Measurements from ENCODE around the gene MED8. TPM values are rescaled to one million over a fixed set of nuclear protein-coding genes. Genes with fewer than 3 reads are reported as not detected.
A peak's percentile ranks its signal among the peaks of the same experiment; 100 is the strongest.

Gene MED8, protein sequence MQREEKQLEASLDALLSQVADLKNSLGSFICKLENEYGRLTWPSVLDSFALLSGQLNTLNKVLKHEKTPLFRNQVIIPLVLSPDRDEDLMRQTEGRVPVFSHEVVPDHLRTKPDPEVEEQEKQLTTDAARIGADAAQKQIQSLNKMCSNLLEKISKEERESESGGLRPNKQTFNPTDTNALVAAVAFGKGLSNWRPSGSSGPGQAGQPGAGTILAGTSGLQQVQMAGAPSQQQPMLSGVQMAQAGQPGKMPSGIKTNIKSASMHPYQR
- total RNA-seq (2014; rRNA removed; shearing (Covaris generic)) = 37.6 and 41.2 TPM in 2 replicates

DNA sequence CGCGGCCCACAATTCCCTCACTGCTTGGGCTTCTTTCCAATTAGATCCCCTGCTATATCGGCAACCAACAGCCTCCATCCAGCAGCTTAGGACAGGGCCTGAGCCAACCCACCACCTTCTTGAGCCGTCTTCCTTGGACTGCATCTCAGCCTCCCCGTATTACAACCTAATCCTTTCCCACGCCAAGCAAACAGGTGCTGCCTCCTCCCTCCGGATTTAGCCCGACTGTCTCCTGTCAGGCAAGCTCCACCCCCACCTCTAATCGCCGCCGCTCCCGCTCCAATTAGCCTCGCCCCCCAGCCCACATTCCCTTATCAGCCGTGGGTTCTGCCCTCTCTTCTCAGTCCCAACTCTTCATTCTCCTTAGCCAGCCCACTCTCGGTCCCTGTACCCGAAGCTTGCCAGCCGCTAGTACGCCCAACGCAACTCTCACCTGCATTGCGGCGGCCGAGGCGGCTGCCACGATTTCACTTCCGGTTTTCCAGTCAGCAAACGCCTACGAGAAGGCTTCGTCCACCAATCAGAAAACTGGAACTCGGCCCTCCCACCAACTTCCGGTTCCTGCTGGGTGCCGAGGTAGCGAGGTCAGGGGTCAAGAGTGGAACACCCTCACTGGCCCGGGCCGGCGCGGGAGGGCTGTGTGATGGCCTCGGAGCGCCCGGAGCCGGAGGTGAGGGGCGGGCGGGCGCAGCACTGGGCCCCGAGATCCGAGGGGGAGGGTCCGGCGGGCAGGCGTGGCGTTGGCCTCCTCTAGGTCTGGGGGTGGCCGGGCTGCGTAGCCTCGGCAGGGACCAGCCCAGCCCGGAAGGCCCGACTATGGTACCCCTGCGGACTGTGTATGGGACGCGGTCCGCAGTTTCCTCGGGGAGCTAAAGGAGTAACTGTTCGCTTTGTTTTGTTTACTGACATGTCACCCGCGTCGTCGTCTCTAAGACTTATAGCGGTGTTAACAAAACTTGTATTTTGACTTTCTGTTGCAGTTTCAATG lies at the start of gene MED8, which contains the start of gene SZT2:
TSS of gene MED8 (minus strand) at position 475 of the 988 bp plus-strand sequence. CDS start at position 439, 36 bp downstream.
TSS of gene SZT2 (plus strand) at position 574 of the 988 bp plus-strand sequence. CDS start at position 644, 70 bp downstream.
- H3K36me3 ChIP-seq (replicated peaks; ENCODE audit: control insufficient read depth, insufficient read depth, low read length) = peaks cover 27% of the 10 kb centered on the region
- peak within 1 kb of the TSS; percentile 81 for H3K4me3 ChIP-seq (ENCODE audit: insufficient read depth, low read depth, low read length)
- peak; percentile 98 for DNase-seq

DNA sequence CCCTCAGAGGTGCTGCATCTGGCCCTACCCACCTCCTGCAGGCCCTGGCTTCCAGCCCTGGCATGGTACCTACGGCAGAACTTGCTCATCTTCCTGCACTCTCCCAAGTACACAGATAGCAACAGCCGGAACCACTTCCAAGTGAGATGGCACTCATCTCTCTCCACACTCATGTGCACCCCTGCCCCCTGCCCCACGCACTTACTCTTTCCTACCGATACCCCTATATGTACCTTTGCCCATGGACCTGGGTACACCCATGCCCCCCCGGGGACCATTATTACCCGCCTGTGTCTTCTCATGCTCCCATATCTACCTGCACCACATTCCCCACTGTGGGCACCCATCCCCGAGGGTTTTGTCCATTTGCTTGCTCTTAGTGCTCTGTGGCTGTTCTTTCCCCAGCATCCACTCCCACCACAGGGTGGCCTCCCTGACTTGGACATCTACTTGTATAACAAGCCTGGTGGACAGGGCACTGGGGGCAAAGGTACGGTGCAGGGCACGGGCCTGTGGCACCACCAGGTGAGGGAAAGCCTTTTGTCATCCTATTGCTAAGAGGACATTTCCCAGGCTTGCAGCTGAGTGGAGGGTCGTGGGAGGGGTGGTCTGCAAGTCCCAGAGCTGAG lies 49.5 kb upstream of the MED8 start:
- peaks cover 14% of the 10 kb centered on the region for H3K36me3 ChIP-seq (replicated peaks; ENCODE audit: control insufficient read depth, insufficient read depth, low read length)
- DNase-seq = peak; percentile 20
- H3K27me3 ChIP-seq (ENCODE audit: control insufficient read depth, insufficient read depth, low read length) = no peaks in the 10 kb centered on the region
- no peak overlapping the region for H3K4me3 ChIP-seq (ENCODE audit: insufficient read depth, low read depth, low read length)

More for the DNA sequence above, at the start of gene MED8, which contains the start of gene SZT2:
- H3K27me3 ChIP-seq (ENCODE audit: control insufficient read depth, insufficient read depth, low read length) = no peaks in the 10 kb centered on the region

DNA sequence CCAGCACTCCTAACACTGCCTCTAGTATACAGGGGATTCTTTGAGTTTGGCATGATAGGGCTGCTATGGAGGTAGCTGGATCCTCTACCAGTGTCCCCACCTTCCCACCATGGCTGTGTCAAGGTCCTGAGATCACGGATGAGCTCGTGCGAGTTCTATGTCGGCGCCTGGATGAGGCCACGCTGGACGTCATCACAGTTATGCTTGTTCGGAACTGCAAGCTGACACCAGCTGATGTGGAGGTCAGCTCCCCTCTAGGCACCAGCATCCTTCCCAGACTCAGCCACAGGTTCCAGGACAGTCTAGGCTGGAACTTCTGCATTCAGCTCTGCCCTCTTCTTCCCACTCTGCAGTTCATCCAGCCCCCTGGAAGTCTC lies 49.0 kb upstream of the MED8 start:
- Histone ChIP-seq H3K27me3 (ENCODE audit: control insufficient read depth, insufficient read depth, low read length) (no peaks in the 10 kb centered on the region), H3K36me3 (replicated peaks; ENCODE audit: control insufficient read depth, insufficient read depth, low read length) (peaks cover 16% of the 10 kb centered on the region), H3K4me3 (ENCODE audit: insufficient read depth, low read depth, low read length) (no peak overlapping the region)
- no peak for DNase-seq

DNA sequence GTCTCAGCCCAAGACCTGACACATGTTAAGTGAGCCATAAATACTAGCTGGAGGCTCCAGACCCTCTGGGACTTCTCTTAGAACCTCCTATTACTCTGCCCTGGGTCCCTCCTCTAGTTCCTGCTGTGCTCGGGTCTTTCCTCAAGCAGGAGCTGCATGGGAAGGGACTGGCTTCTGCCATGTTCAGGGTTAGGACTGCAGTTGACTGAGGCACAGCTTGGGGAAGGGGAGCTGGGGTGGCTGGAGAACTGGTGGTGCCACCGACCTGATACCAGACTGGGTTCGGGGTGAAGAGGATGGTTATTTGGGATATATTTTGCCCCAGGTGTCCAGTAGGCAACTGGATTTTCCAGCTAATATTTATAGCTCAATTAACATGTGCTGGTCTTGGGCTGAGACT lies 48.4 kb upstream of the MED8 start:
- H3K27me3 ChIP-seq (ENCODE audit: control insufficient read depth, insufficient read depth, low read length) = no peaks in the 10 kb centered on the region
- H3K36me3 ChIP-seq (replicated peaks; ENCODE audit: control insufficient read depth, insufficient read depth, low read length) = peaks cover 16% of the 10 kb centered on the region
- DNase-seq = no peak
- no peak overlapping the region for H3K4me3 ChIP-seq (ENCODE audit: insufficient read depth, low read depth, low read length)

DNA sequence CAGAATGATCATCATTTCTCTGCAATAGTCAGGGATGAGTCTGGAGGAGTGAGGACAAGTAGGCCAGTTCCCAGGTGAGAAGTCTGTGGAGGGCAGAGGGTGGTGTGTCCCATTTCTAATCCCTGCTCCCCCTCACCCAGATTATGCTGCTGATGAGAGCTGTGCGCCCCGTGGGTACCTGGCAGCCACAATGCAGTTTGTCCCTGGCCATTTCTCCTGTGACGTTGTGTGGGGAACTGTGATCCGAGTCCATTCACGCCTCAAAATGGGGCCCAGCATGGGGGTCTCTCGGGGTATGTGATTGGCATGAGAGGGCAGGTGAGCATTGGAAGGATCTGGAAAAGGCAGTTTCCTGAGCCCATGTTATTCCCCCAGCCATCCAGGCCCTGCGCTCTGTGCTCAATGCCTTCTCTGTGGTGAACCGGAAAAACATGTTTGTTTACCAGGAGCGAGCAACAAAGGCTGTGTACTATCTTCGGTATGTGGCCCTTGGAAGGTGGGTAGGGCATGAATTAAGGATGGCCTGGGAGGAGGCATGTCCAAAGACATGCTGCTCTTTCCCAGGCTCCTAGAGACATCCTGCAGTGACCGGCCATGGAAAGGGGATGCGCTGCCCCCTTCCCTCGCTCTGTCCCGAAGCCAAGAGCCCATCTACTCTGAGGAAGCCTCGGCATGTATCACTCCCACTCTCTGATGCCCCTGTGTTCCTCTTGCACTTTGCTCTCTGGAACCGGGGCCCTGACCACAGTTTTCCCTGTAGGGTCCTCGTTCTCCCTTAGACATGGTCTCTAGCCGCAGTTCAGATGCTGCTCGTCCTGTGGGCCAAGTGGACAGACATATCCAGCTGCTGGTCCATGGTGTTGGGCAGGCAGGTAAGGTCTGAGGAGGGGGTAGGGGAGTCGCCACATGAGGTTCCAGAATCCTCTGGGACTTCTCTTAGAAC lies 47.7 kb upstream of the MED8 start:
- DNase-seq = peak; percentile 16
- no peak overlapping the region for H3K4me3 ChIP-seq (ENCODE audit: insufficient read depth, low read depth, low read length)
- no peaks in the 10 kb centered on the region for H3K27me3 ChIP-seq (ENCODE audit: control insufficient read depth, insufficient read depth, low read length)
- H3K36me3 ChIP-seq (replicated peaks; ENCODE audit: control insufficient read depth, insufficient read depth, low read length) = peaks cover 15% of the 10 kb centered on the region

DNA sequence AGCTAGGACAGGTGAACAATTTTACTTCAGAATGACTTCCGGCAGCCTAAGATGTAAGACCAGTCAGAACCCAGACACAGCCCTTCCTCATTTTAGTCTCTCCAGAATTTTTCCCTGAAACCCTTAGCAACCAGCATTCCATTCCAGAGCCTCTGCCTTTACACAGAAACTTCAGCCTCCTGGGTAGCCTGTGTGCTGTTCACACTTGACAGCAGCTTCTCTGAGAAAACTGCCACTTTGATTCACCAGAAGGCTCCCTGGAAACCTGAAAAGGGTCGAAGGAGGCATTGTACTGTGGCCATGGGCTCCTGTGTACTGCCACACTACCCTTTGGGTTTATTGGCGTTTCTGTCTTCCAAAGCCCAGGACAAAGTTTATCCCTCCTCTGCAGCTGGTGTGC lies 46.8 kb upstream of the MED8 start:
- Histone ChIP-seq H3K36me3 (replicated peaks; ENCODE audit: control insufficient read depth, insufficient read depth, low read length) (peaks cover 19% of the 10 kb centered on the region), H3K27me3 (ENCODE audit: control insufficient read depth, insufficient read depth, low read length) (no peaks in the 10 kb centered on the region), H3K4me3 (ENCODE audit: insufficient read depth, low read depth, low read length) (no peak overlapping the region)
- no peak for DNase-seq

DNA sequence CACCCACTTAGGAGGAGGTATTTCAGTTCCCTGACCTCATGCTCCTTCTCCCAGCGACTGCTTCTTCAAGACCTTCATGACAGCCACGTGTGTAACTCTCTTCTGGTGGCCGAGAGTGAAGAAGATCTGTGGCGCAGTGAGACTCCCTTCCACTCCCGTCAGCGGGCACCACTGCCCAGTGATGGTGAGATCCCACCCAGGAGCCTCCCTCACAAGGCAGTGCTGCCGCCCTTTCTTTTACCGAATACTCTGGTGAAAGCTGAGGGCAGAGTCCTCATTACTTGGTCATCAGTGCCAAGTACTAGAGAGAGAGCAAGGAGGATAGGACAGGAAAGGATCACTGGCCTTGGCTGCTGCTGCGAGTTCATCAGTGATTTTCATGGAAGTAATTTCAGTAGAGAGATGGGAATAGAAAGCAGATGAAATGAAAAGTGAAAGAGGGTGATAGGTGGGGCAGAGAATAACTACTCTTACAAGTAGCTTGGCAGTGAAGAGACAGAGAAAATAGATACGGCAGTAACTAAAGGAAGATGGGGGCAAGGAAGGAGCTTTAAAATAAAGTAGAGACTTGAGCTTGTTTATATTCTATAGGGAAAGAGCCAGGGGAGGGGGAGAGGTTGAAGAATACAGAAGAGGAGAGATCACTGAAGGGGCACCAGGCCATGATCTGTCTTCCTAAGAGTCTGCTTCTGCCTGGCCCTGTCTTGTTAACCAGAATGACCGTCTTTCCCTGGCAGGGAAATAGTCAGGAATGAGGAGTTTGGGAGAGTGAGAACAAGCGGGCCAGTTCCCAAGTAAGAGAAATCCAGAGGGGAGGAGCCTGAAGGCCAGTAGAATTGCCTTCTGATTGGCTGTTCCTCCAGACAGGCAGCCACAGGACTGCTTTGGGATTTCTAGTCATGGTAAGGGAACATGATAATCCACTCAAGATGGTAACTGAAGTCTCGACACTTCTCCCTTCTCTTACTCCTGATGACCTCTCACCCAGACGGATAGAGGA lies 45.8 kb upstream of the MED8 start:
- Histone ChIP-seq H3K36me3 (replicated peaks; ENCODE audit: control insufficient read depth, insufficient read depth, low read length) (peaks cover 24% of the 10 kb centered on the region), H3K4me3 (ENCODE audit: insufficient read depth, low read depth, low read length) (no peak overlapping the region), H3K27me3 (ENCODE audit: control insufficient read depth, insufficient read depth, low read length) (no peaks in the 10 kb centered on the region)
- peak; percentile 76 for DNase-seq

DNA sequence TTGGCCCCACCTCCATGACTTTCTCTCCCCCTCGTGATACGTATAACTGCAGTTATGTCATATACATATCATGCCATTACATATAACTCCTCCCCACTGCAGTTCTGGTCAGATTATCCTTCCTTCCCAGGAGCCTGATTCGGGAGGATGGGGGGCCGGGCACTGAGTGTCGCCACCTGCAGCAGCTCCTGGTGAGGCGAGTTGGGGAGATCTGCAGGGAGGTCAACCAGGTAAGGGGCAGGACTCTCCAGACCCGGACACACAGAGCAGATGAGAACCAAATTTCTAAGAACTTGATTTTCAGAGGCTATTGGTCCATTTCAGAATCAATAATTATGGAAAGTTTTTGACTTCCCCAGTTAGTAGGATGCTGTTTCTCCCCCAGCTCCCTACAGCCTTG lies 44.7 kb upstream of the MED8 start:
- Histone ChIP-seq H3K4me3 (ENCODE audit: insufficient read depth, low read depth, low read length) (no peak overlapping the region), H3K27me3 (ENCODE audit: control insufficient read depth, insufficient read depth, low read length) (no peaks in the 10 kb centered on the region), H3K36me3 (replicated peaks; ENCODE audit: control insufficient read depth, insufficient read depth, low read length) (peaks cover 22% of the 10 kb centered on the region)
- peak; percentile 12 for DNase-seq

DNA sequence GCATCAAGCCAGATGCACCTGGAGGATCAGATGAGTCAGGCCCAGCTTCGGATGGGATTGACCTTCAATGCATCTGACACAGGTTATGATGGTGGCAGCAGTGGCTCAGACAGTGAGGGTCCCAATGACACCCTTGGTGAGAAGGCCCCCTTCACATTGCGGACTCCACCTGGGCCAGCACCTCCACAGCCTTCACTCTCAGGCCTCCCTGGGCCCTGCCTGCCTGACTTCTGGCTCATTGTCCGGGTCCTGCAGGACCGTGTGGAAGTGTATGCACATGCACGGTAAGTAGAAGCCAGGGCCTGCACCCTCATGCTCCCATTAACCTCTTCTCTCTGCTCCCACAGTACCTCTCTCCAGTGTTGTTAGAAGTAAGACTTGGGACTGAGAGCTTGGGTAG lies 43.3 kb upstream of the MED8 start:
- peaks cover 23% of the 10 kb centered on the region for H3K36me3 ChIP-seq (replicated peaks; ENCODE audit: control insufficient read depth, insufficient read depth, low read length)
- H3K27me3 ChIP-seq (ENCODE audit: control insufficient read depth, insufficient read depth, low read length) = no peaks in the 10 kb centered on the region
- peak; percentile 22 for DNase-seq
- H3K4me3 ChIP-seq (ENCODE audit: insufficient read depth, low read depth, low read length) = no peak overlapping the region

DNA sequence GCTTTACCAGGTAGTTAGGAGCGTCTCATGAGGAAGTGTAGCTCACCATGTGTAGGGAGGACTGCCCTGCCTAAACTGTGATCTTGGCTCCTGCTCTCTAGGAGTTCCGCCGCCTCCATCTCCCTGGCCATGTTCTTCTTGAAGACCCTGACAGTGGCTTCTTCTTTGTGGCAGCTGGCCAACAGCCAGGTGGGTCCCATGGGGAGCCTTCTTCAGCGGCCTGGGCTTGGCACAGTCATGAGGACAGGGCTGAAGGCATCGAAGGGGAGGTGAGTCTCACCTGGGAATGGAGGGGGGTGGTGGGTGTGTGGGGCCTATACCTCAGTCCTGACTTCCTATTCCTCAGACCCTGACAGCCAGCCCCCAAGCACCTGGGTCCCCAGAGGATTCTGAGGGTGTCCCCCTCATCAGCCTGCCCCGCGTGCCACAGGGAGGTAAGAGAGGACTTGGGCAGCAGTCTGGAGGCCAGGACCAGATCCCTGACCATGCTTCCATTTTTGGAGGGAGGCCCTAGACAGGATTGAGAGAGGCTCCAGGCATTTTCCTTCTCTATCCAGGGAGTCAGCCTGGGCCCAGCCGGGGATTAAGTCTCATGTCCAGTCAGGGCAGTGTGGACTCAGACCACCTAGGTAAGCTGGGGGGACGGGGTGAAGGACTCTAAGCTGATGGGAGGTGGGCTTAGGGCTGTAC lies 42.7 kb upstream of the MED8 start:
- no peaks in the 10 kb centered on the region for H3K27me3 ChIP-seq (ENCODE audit: control insufficient read depth, insufficient read depth, low read length)
- no peak overlapping the region for H3K4me3 ChIP-seq (ENCODE audit: insufficient read depth, low read depth, low read length)
- H3K36me3 ChIP-seq (replicated peaks; ENCODE audit: control insufficient read depth, insufficient read depth, low read length) = peaks cover 29% of the 10 kb centered on the region
- peak; percentile 19 for DNase-seq

DNA sequence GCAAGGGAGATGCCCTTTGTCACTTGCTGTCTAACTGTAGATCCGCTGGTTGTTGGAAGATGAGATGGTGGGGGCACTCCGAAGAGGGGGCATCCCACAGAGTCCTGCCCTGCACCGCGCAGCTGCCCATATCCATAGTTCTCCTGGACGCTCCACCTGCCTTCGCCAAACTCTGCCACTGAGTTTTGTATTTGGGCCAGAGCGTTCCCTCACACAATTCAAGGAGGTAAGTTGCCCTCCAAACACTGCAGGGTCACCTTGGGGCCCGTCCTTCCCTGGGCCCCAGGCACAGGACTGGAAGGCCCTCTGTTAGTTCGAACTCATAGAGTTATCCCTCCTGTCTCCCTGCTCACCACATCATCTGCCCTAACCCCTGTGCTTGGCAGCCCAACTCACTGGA lies 42.1 kb upstream of the MED8 start:
- Histone ChIP-seq H3K27me3 (ENCODE audit: control insufficient read depth, insufficient read depth, low read length) (no peaks in the 10 kb centered on the region), H3K4me3 (ENCODE audit: insufficient read depth, low read depth, low read length) (no peak overlapping the region), H3K36me3 (replicated peaks; ENCODE audit: control insufficient read depth, insufficient read depth, low read length) (peaks cover 29% of the 10 kb centered on the region)
- no peak for DNase-seq

DNA sequence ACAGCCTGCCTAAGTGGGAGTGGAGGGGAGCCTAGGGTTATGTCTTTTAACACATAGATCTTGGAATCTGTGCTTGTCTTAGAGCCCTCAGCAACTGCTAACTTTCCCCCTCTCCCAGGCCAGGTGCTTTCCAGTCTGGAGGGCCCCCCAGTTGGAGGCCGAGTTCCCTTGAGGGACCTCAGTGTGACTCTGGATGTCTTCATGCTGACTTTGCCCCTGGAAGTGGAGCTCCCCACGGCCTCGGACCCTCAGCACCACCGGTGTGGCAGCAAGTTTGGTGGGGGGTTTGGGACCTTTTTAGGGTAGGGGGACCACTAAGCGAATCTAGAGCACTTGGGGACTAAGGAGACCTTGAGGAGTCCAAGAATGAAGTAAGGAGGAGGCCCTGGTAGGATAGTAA lies 41.2 kb upstream of the MED8 start:
- no peaks in the 10 kb centered on the region for H3K27me3 ChIP-seq (ENCODE audit: control insufficient read depth, insufficient read depth, low read length)
- no peak overlapping the region for H3K4me3 ChIP-seq (ENCODE audit: insufficient read depth, low read depth, low read length)
- H3K36me3 ChIP-seq (replicated peaks; ENCODE audit: control insufficient read depth, insufficient read depth, low read length) = peaks cover 33% of the 10 kb centered on the region
- peak; percentile 17 for DNase-seq

Data from H7 (cell line).